Lower lobe of right lung (tissue), 2 donors: ENCODE measurements around the gene MMP25. TPM values are rescaled to one million over a fixed set of nuclear protein-coding genes. Genes with fewer than 3 reads are reported as not detected.
A peak's percentile ranks its signal among the peaks of the same experiment; 100 is the strongest.

ENCODE experiments used
- ATAC-seq, 2 donors: fragments of 200-7000 bp; cut with Tn5 transposase; one replicate each; pipeline ENCODE4 v1.9.1; 2020 to 2022; ENCODE audit warnings: mild to moderate bottlenecking in 2 of 2, moderate library complexity in 2 of 2
- DNase-seq: peaks from one replicate; pipeline ENCODE4 v3.0.0-alpha.2; 2020
- H3K27ac ChIP-seq: fragments of 200-600 bp; one replicate; pipeline ENCODE4 v1.8.0; 2022
- H3K27me3 ChIP-seq: fragments of 200-600 bp; one replicate; pipeline ENCODE4 v1.8.0; 2022; ENCODE audit warnings: low read depth
- H3K36me3 ChIP-seq: fragments of 200-600 bp; one replicate; pipeline ENCODE4 v1.8.0; 2022; ENCODE audit warnings: mild to moderate bottlenecking
- H3K4me1 ChIP-seq: fragments of 200-600 bp; one replicate; pipeline ENCODE4 v1.8.0; 2022
- H3K4me3 ChIP-seq: fragments of 200-600 bp; one replicate; pipeline ENCODE4 v1.8.0; 2022; ENCODE audit warnings: mild to moderate bottlenecking
- H3K9me3 ChIP-seq: fragments of 200-600 bp; one replicate; pipeline ENCODE4 v1.8.0; 2022
- CTCF ChIP-seq: fragments of 200-600 bp; IDR thresholded peaks from one replicate; pipeline ENCODE4 v1.8.0; 2022; ENCODE audit warnings: antibody characterized with exemption, mild to moderate bottlenecking
- intact Hi-C: fragments of 100-400 bp; cut with DNase I; formaldehyde crosslinking; loops from one replicate; pipeline ENCODE4 v1.11.0; 2022
- long read RNA-seq: library from polyadenylated mRNA; unstranded; transcript quantifications from one replicate; pipeline ENCODE4 v2.0.0, GENCODE V29; 2021
- total RNA-seq: library from RNA; stranded (reverse); fragmentation: NEBNext Ultra II Directional; extraction: Animal tissue kit (Norgen Biotek cat#: 25700); gene quantifications from one replicate; pipeline ENCODE4 v1.2.1, GENCODE V29; 2021
- donor health status: DM: no; HTN: yes; CAD: no; lungs with severe emphysema.

MMP25 gene, protein sequence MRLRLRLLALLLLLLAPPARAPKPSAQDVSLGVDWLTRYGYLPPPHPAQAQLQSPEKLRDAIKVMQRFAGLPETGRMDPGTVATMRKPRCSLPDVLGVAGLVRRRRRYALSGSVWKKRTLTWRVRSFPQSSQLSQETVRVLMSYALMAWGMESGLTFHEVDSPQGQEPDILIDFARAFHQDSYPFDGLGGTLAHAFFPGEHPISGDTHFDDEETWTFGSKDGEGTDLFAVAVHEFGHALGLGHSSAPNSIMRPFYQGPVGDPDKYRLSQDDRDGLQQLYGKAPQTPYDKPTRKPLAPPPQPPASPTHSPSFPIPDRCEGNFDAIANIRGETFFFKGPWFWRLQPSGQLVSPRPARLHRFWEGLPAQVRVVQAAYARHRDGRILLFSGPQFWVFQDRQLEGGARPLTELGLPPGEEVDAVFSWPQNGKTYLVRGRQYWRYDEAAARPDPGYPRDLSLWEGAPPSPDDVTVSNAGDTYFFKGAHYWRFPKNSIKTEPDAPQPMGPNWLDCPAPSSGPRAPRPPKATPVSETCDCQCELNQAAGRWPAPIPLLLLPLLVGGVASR
- total RNA-seq = 22.7 TPM
- long read RNA-seq, partial matches to known transcripts = 16 of 17 reads
- long read RNA-seq, other reads (novel, unspliced or antisense) = 0 of 17 reads

- Histone ChIP-seq H3K4me3 (peak within 1 kb of the TSS; percentile 52), H3K9me3 (no peaks in the 10 kb centered on the region), H3K4me1 (peaks cover 21% of the 10 kb centered on the region), H3K27me3 (peaks cover 80% of the 10 kb centered on the region), H3K36me3 (no peaks in the 10 kb centered on the region), H3K27ac (peak within 1 kb of the TSS; percentile 65)
- DNase-seq (no peak), ATAC-seq (peak; percentile 55 to 73)
- intact Hi-C loops = no loop called here
- no peak for TF ChIP-seq CTCF
Measured at GRCh38 chr16:3045758-3046640, at the start of gene MMP25. MMP25 (plus strand) TSS chr16:3046561; CDS start chr16:3046918, 357 bp downstream.

GRCh38 chr16:2999929-3000328, 46.4 kb upstream of the MMP25 start:
- DNase-seq (no peak), ATAC-seq (no peak)
- no peaks in the 10 kb centered on the region for H3K36me3 ChIP-seq
- TF ChIP-seq CTCF = no peak
- no peaks in the 10 kb centered on the region for H3K9me3 ChIP-seq
- H3K27me3 ChIP-seq = peaks cover 1% of the 10 kb centered on the region
- intact Hi-C loops = no loop called here
- no peak overlapping the region for H3K4me3 ChIP-seq
- H3K4me1 ChIP-seq = peaks cover 2% of the 10 kb centered on the region
- no peak overlapping the region for H3K27ac ChIP-seq

DNA sequence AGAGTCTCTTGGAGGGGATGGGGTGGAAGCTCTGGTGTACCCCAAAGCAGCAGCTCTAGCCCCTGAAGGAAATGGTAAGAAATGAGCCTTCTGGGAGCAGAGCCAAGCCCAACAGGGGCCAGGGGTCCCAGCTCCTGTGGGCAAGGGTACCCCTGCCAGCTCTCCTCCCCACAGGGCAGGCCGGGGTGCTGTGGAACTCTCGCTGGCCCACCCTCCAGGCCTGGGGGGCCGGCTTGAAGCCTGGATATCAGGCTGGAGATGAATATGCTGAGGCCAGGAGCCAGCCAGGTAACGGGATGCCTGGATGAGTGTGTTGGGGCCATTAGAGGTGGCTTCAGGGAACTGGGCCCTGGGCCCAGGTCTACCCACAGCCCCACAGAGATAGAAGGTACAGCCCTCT, 45.8 kb upstream of the MMP25 start:
- no peaks in the 10 kb centered on the region for H3K9me3 ChIP-seq
- ATAC-seq (no peak), DNase-seq (no peak)
- TF ChIP-seq CTCF = no peak
- no peak overlapping the region for H3K4me3 ChIP-seq
- no peak overlapping the region for H3K27ac ChIP-seq
- peaks cover 4% of the 10 kb centered on the region for H3K4me1 ChIP-seq
- H3K36me3 ChIP-seq = no peaks in the 10 kb centered on the region
- H3K27me3 ChIP-seq = peaks cover 5% of the 10 kb centered on the region
- intact Hi-C loops = no loop called here

DNA sequence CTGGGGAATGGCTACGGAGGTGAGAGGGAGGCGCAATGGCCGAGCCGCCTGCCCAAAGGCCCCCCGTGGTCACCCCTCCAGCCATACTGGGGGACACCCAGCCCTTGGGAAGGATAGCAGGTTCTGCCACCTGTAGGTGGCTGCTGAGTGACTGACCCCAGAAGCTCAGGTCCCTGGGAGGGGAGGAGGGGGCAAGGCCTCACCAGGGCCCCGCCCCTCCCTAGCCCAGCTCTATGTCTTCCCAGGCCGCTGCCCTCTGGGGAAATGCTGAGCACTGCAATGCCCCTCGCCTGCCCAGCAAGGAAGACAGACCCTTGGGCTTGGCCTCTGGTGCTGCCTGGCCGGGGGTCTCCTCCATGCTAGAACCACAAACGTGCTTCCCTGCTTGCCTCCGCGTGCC, 45.0 kb upstream of the MMP25 start:
- Histone ChIP-seq H3K4me1 (peaks cover 4% of the 10 kb centered on the region), H3K36me3 (no peaks in the 10 kb centered on the region), H3K4me3 (no peak overlapping the region), H3K27ac (no peak overlapping the region), H3K9me3 (no peaks in the 10 kb centered on the region), H3K27me3 (peaks cover 11% of the 10 kb centered on the region)
- no peak for DNase-seq
- TF ChIP-seq CTCF = no peak
- intact Hi-C loops = no loop called here
- no peak for ATAC-seq

DNA sequence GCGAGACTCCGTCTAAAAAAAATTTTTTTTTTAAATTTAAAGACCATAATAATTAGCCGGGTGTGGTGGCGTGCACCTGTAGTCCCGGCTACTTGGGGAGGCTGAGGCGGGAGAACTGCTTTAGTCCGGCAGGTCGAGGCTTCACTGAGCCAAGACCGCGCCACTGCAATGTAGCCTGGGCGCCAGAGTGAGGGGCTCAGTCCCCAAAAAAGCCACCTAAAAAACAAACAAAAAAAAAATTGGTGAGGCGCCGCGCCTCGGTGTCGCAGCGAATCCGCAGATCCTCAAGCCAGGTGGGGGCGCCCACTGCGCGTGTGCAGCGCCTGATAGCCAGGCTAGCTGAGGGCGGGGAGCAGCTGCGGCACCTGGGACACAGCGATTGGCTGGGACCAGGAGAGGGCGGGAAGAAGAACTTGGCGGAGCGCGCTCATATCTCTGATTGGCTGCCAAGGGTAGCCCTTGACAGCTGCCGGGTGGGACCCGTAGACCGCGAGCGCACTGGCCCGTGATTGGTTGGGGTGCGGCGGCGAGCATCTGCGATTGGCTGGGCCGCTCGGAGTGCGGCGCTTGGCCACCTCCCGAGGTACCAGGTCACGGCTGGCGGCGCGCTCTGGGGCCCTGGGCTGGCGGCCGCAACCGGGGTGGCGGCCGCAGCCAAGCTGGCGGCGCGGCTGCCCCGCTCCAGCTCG, 42.6 kb upstream of the MMP25 start:
- no peak overlapping the region for H3K27ac ChIP-seq
- peaks cover 26% of the 10 kb centered on the region for H3K27me3 ChIP-seq
- peak; percentile 62 for TF ChIP-seq CTCF
- H3K36me3 ChIP-seq = no peaks in the 10 kb centered on the region
- intact Hi-C loops = no loop called here
- peak; percentile 97 to 98 for ATAC-seq
- peak; percentile 98 for DNase-seq
- H3K4me1 ChIP-seq = peaks cover 25% of the 10 kb centered on the region
- no peaks in the 10 kb centered on the region for H3K9me3 ChIP-seq
- peak overlapping the region; percentile 24 for H3K4me3 ChIP-seq
